NT2/D1 (cell line): ENCODE measurements around the gene TMEM63C.

ENCODE experiments used
- YY1 ChIP-seq: IDR thresholded peaks from 2 replicates; pipeline ENCODE4 v1.6.1; 2011; ENCODE audit not compliant: insufficient read length, insufficient read depth
- ZNF274 ChIP-seq: IDR thresholded peaks from 2 replicates; pipeline ENCODE4 v1.6.1; 2011; ENCODE audit warnings: mild to moderate bottlenecking, low read depth, low read length

- TF ChIP-seq ZNF274 (no peak), YY1 (no peak)
Observed at GRCh38 chr14:77231721-77232120, 50.1 kb downstream of the TMEM63C start.
